GM18517 (cell line): ENCODE results near the gene RACGAP1.

Source experiments
- ATAC-seq: cut with Tn5 transposase; IDR thresholded peaks from one replicate; pipeline ENCODE4 v1.9.1; 2021; ENCODE audit warnings: mild to moderate bottlenecking, moderate library complexity; ENCODE audit not compliant: unreplicated experiment

The RACGAP1 gene

GRCh38 chr12:50025187-50026059 lies at the start of gene RACGAP1:
Gene RACGAP1, minus strand, starts transcription at chr12:50025494. Its CDS starts 8,779 bp downstream, at chr12:50016715.
- ATAC-seq: peak; percentile 95

- no peak for ATAC-seq
Measured at GRCh38 chr12:50073712-50074111, 48.4 kb upstream of the RACGAP1 start.

GRCh38 chr12:50073206-50073605 lies 47.9 kb upstream of the RACGAP1 start:
- no peak for ATAC-seq

GRCh38 chr12:50072198-50072907 lies 47.1 kb upstream of the RACGAP1 start:
- ATAC-seq: no peak

GRCh38 chr12:50070314-50071060 lies 45.2 kb upstream of the RACGAP1 start:
- no peak for ATAC-seq

- no peak for ATAC-seq
Measured at GRCh38 chr12:50069539-50069938, 44.2 kb upstream of the RACGAP1 start.

- no peak for ATAC-seq
Measured at GRCh38 chr12:50069069-50069468, 43.8 kb upstream of the RACGAP1 start.

GRCh38 chr12:50066402-50066801 lies 41.1 kb upstream of the RACGAP1 start:
- ATAC-seq: no peak

GRCh38 chr12:50065726-50066310 lies 40.5 kb upstream of the RACGAP1 start:
- ATAC-seq: no peak

GRCh38 chr12:50062728-50063460 lies 37.6 kb upstream of the RACGAP1 start:
- ATAC-seq: no peak

GRCh38 chr12:50061946-50062686 lies 36.8 kb upstream of the RACGAP1 start:
- no peak for ATAC-seq

- no peak for ATAC-seq
Measured at GRCh38 chr12:50061171-50061570, 35.9 kb upstream of the RACGAP1 start.

- no peak for ATAC-seq
Measured at GRCh38 chr12:50060120-50060468, 34.8 kb upstream of the RACGAP1 start.

- ATAC-seq: no peak
Measured at GRCh38 chr12:50059440-50060119, 34.3 kb upstream of the RACGAP1 start.

- ATAC-seq: no peak
Measured at GRCh38 chr12:50058743-50059312, 33.5 kb upstream of the RACGAP1 start.

- ATAC-seq: no peak
Measured at GRCh38 chr12:50057896-50058670, 32.8 kb upstream of the RACGAP1 start.

GRCh38 chr12:50057000-50057841 lies 31.9 kb upstream of the RACGAP1 start, which contains the start of gene ASIC1:
Gene ASIC1, plus strand, starts transcription at chr12:50057596. Its CDS starts 1,171 bp downstream, at chr12:50058767.
- ATAC-seq: no peak
